Measurements from ENCODE around the gene MICAL2. TPM values are rescaled to one million over a fixed set of nuclear protein-coding genes. Genes with fewer than 3 reads are reported as not detected.

MICAL2 gene
- total and polyA plus RNA-seq, 7 donors, result 6.8 to 45.7 (median 15.0) TPM

DNA sequence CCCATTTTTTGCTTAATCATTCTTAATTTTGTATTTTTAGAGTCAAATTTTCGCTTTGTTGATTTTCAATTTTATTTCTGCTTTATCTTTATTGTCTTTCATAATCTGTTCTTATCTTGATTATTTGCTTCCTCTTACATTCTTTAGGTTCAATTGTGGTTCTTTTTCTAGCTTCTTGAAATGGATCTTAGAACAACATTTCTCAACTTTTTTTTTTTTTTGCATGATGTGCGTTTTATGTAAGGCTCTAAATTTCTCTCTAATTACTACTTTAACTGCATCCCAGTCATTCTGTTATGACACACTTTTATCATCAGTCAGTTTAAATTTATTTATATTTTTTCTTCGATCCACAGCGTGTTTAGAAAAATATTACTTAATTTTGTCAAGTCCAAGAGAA is 201.7 kb downstream of the MICAL2 start:
- Histone ChIP-seq H3K4me3 (no peak overlapping the region), H3K9me3 (no peaks in the 10 kb centered on the region), H3K36me3 (ENCODE audit: insufficient read depth in 1 of 2, low read depth in 1 of 2) (no peaks in the 10 kb centered on the region), H3K27ac (no peak overlapping the region), H3K27me3 (ENCODE audit: insufficient read depth in 3 of 3, low read length in 2 of 3) (no peaks in the 10 kb centered on the region), H3K4me1 (no peaks in the 10 kb centered on the region)
- WGBS, 3 donors, result 94 to 97% (median 96%) methylated on average over 4 of the region's 4 CpGs
- no peak for DNase-seq
- intact Hi-C loops (cut with DNase I), result no loop called here
- ATAC-seq, result no peak
- TF ChIP-seq, protein P1, sequence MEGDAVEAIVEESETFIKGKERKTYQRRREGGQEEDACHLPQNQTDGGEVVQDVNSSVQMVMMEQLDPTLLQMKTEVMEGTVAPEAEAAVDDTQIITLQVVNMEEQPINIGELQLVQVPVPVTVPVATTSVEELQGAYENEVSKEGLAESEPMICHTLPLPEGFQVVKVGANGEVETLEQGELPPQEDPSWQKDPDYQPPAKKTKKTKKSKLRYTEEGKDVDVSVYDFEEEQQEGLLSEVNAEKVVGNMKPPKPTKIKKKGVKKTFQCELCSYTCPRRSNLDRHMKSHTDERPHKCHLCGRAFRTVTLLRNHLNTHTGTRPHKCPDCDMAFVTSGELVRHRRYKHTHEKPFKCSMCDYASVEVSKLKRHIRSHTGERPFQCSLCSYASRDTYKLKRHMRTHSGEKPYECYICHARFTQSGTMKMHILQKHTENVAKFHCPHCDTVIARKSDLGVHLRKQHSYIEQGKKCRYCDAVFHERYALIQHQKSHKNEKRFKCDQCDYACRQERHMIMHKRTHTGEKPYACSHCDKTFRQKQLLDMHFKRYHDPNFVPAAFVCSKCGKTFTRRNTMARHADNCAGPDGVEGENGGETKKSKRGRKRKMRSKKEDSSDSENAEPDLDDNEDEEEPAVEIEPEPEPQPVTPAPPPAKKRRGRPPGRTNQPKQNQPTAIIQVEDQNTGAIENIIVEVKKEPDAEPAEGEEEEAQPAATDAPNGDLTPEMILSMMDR (IDR thresholded peaks at IDR 0.05), result no peak

Other genes with a start within 250 kb of the MICAL2 start
- gene DKK3, start 102.0 kb upstream of the MICAL2 start, total RNA-seq, result 10 to 100 TPM in 1 of 4 donors, 1 to 10 TPM in 3; 3.6 to 10.5 (median 5.0) TPM
- 1 to 10 TPM; 2.8 to 4.1 (median 3.0) TPM for gene DKK3, start 102.0 kb upstream of the MICAL2 start, polyA plus RNA-seq

Data from psoas muscle (tissue), 8 donors.